ENCODE measurements around the gene SPATA13.
"Not testable (repeated sequence)": the region's sequence is repeated elsewhere in the genome, so short reads cannot be mapped to it uniquely, and the experiment has no call there.

Gene SPATA13

GRCh38 chr13:24313439-24313838 lies 152.9 kb downstream of the SPATA13 start:
- no peak for DNase-seq (ENCODE audit: low read depth)

GRCh38 chr13:24317835-24318234 lies 157.3 kb downstream of the SPATA13 start:
- DNase-seq (ENCODE audit: low read depth): not testable (repeated sequence)

- not testable (repeated sequence) for DNase-seq (ENCODE audit: low read depth)
Observed at GRCh38 chr13:24318878-24319277, 158.4 kb downstream of the SPATA13 start.

GRCh38 chr13:24319641-24320040 lies 159.1 kb downstream of the SPATA13 start:
- DNase-seq (ENCODE audit: low read depth): not testable (repeated sequence)

GRCh38 chr13:24321416-24321815 lies 160.9 kb downstream of the SPATA13 start:
- DNase-seq (ENCODE audit: low read depth): not testable (repeated sequence)

- DNase-seq (ENCODE audit: low read depth): not testable (repeated sequence)
Observed at GRCh38 chr13:24322470-24322869, 161.9 kb downstream of the SPATA13 start.

GRCh38 chr13:24323036-24323738 lies 162.7 kb downstream of the SPATA13 start:
- DNase-seq (ENCODE audit: low read depth): no peak

- DNase-seq (ENCODE audit: low read depth): no peak
Observed at GRCh38 chr13:24323739-24324075, 163.2 kb downstream of the SPATA13 start.

GRCh38 chr13:24327598-24327997 lies 167.1 kb downstream of the SPATA13 start:
- not testable (repeated sequence) for DNase-seq (ENCODE audit: low read depth)

- DNase-seq (ENCODE audit: low read depth): no peak
Observed at GRCh38 chr13:24328145-24328544, 167.6 kb downstream of the SPATA13 start.

GRCh38 chr13:24338721-24339120 lies 178.2 kb downstream of the SPATA13 start:
- DNase-seq (ENCODE audit: low read depth): no peak

- no peak for DNase-seq (ENCODE audit: low read depth)
Observed at GRCh38 chr13:24339937-24340607, 179.6 kb downstream of the SPATA13 start.

GRCh38 chr13:24340608-24340955 lies 180.1 kb downstream of the SPATA13 start:
- no peak for DNase-seq (ENCODE audit: low read depth)

GRCh38 chr13:24341439-24341838 lies 180.9 kb downstream of the SPATA13 start:
- peak; percentile 5 for DNase-seq (ENCODE audit: low read depth)

GRCh38 chr13:24348385-24348784 lies 187.9 kb downstream of the SPATA13 start:
- DNase-seq (ENCODE audit: low read depth): no peak

GRCh38 chr13:24348797-24349515 lies 188.4 kb downstream of the SPATA13 start:
- no peak for DNase-seq (ENCODE audit: low read depth)

- DNase-seq (ENCODE audit: low read depth): not testable (repeated sequence)
Observed at GRCh38 chr13:24349778-24350664, 189.5 kb downstream of the SPATA13 start.

GRCh38 chr13:24351423-24351822 lies 190.9 kb downstream of the SPATA13 start:
- DNase-seq (ENCODE audit: low read depth): no peak

GRCh38 chr13:24353736-24354135 lies 193.2 kb downstream of the SPATA13 start:
- no peak for DNase-seq (ENCODE audit: low read depth)

GRCh38 chr13:24355103-24355502 lies 194.6 kb downstream of the SPATA13 start:
- no peak for DNase-seq (ENCODE audit: low read depth)

- no peak for DNase-seq (ENCODE audit: low read depth)
Observed at GRCh38 chr13:24356270-24356669, 195.8 kb downstream of the SPATA13 start.

Data from HS-5 (cell line).